ENCODE data around the gene ZC3H12C. TPM values are rescaled to one million over a fixed set of nuclear protein-coding genes. Genes with fewer than 3 reads are reported as not detected.

ZC3H12C gene
- total and polyA plus RNA-seq, 10 of the 15 experiments (the other 5 are each of a cell fraction or from before 2014, with no cell fraction given): 0.31 to 31.0 (median 3.7) TPM

GRCh38 chr11:110088535-110089344 lies 4.5 kb upstream of the ZC3H12C start:
- FAIRE-seq (no peak), ATAC-seq (no peak; the same call in 2 of the 3 replicates), DNase-seq (ENCODE audit: low read depth, low spot score) (no peak)
- Histone ChIP-seq H3K4me3 (no peak overlapping the region), H3K4me2 (ENCODE audit: control insufficient read depth, insufficient read depth) (peak overlapping the region; percentile 2; the same call in 1 of the 2 replicates), H3K79me2 (ENCODE audit: control insufficient read depth, insufficient read depth, low read length) (peaks cover 7% of the 10 kb centered on the region), H4K20me1 (ENCODE audit: control insufficient read depth, insufficient read depth) (no peaks in the 10 kb centered on the region), H3K4me1 (ENCODE audit: control insufficient read depth, insufficient read depth, low read length) (peaks cover 10% of the 10 kb centered on the region), H3K9me3 (replicated peaks; ENCODE audit: control insufficient read depth, insufficient read depth, low read length) (no peaks in the 10 kb centered on the region; the same call in 2 of the 3 replicates), H3K27ac (ENCODE audit: control insufficient read depth, insufficient read depth) (no peak overlapping the region; the same call in 1 of the 2 replicates), H3K9ac (ENCODE audit: control insufficient read depth, insufficient read depth, low read length) (no peak overlapping the region), H3K36me3 (ENCODE audit: control insufficient read depth in 2 of 2, insufficient read depth in 2 of 2, low read length in 1 of 2) (no peaks in the 10 kb centered on the region), H2AFZ (ENCODE audit: control insufficient read depth, low read depth, low read length) (no peak overlapping the region), H3K27me3 (replicated peaks in 1 of 2; ENCODE audit: control insufficient read depth in 2 of 2, insufficient read depth in 2 of 2, low read length in 1 of 2) (no peaks in the 10 kb centered on the region)
- intact Hi-C loops (cut with micrococcal nuclease; ENCODE audit: unreplicated experiment) (no loop called here), in situ Hi-C loops (cut with MboI) (no loop called here)
- ChIA-PET CTCF (interaction anchor here (0.6 to 3.2 kb wide), 6 partner anchors 8 to 1174 kb away, joined by 3 to 13 read pairs (median 3); no protein-coding TSS in a partner anchor), POLR2A (interaction anchor here (0.6 to 3.2 kb wide), 7 partner anchors 9 to 137 kb away, joined by 3 to 28 read pairs (median 5); no protein-coding TSS in a partner anchor), RAD21 (ENCODE audit: unreplicated experiment) (interaction anchor here (0.7 to 4.5 kb wide), 11 partner anchors 9 to 142 kb away, joined by 3 to 30 read pairs (median 4); no protein-coding TSS in a partner anchor), SMC1A (ENCODE audit: uncharacterized antibody, unreplicated experiment) (interaction anchor here (0.8 to 15.9 kb wide), 13 partner anchors 8 to 145 kb away, joined by 3 to 214 read pairs (median 5); no protein-coding TSS in a partner anchor)
- BruUV-seq (replicated peaks): TSS peak; percentile 59
- WGBS (ENCODE audit: insufficient coverage, insufficient replicate concordance, low lambda C conversion rate, missing lambda C conversion rate): 65% methylated on average over 5 of the region's 5 CpGs
- TF ChIP-seq MTA3 (IDR thresholded peaks at IDR 0.05; ENCODE audit: borderline replicate concordance, low read length) (no peak), ZNF592 (IDR thresholded peaks at IDR 0.05) (no peak), NFXL1 (IDR thresholded peaks at IDR 0.05; ENCODE audit: borderline replicate concordance) (no peak), NRF1 (conservative IDR thresholded peaks at IDR 0.05; ENCODE audit: low read depth, low read length) (no peak), POLR2A (IDR thresholded peaks at IDR 0.05; ENCODE audit: low read depth, low read length) (no peak), ZNF207 (IDR thresholded peaks at IDR 0.05; ENCODE audit: borderline replicate concordance) (no peak), MEF2B (IDR thresholded peaks at IDR 0.05; ENCODE audit: partially characterized antibody, poor library complexity, severe bottlenecking) (peak; percentile 46), RFX5 (IDR thresholded peaks at IDR 0.05; ENCODE audit: low read depth, low read length) (no peak), REST (IDR thresholded peaks at IDR 0.05; ENCODE audit: low read depth, low read length) (no peak), RBBP5 (conservative IDR thresholded peaks at IDR 0.05) (no peak), ZBTB4 (CRISPR knock-in tag; IDR thresholded peaks at IDR 0.05) (0 out of 2 replicates have a peak, but pooled peaks have one; percentile 57)
